GM12878 (cell line): ENCODE results near the gene IGF2BP2. TPM values are rescaled to one million over a fixed set of nuclear protein-coding genes. Genes with fewer than 3 reads are reported as not detected.

Experiments
- ATAC-seq: fragments of 200-7000 bp; cut with Tn5 transposase; 3 replicates; pipeline ENCODE4 v1.9.1; 2020; ENCODE audit warnings: mild to moderate bottlenecking, moderate library complexity
- BruUV-seq: library from RNA; stranded (reverse); fragments of 400-500 nt; replicated peaks from 2 replicates; lab custom pipeline; 2021; lab: Mats Ljungman, UMichigan
- CTCF ChIA-PET: fragments of 300-600 bp; sonication (Branson Sonifier 250); formaldehyde crosslinking; extraction: SDS; loops from one replicate; lab custom pipeline; 2021; ENCODE audit warnings: inconsistent platforms; lab: Yijun Ruan, JAX
- POLR2A ChIA-PET: fragments of 350-600 bp; formaldehyde crosslinking; extraction: SDS; loops from one replicate; lab custom pipeline; 2021; ENCODE audit warnings: inconsistent platforms; lab: Charles Lee
- RAD21 ChIA-PET: fragments of 300-600 bp; sonication (Branson Sonifier 250); formaldehyde crosslinking; loops from one replicate; lab custom pipeline; 2023; ENCODE audit warnings: antibody characterized with exemption; ENCODE audit not compliant: unreplicated experiment; lab: Charles Lee
- SMC1A ChIA-PET: fragments of 300-600 bp; sonication (Branson Sonifier 250); formaldehyde crosslinking; loops from one replicate; lab custom pipeline; 2023; ENCODE audit not compliant: unreplicated experiment, uncharacterized antibody; lab: Charles Lee
- DNase-seq: peaks from one replicate; pipeline ENCODE4 v3.0.0-alpha.2; 2011; ENCODE audit warnings: low read depth, low spot score
- FAIRE-seq: peaks from 3 replicates; lab custom pipeline; 2011; peaks lifted over from hg19 to GRCh38; lab: Jason Lieb, UNC
- H2AFZ ChIP-seq: 2 replicates; pipeline ENCODE4 v1.6.0; 2011; ENCODE audit warnings: low read depth, low read length, control low read depth; ENCODE audit not compliant: control insufficient read depth
- H3K27ac ChIP-seq: 2 replicates; pipeline ENCODE4 v1.5.1; 2011; ENCODE audit warnings: control low read depth; ENCODE audit not compliant: control insufficient read depth, insufficient read depth
- H3K27me3 ChIP-seq, 2 experiments: replicated peaks in 1 of 2; 2 replicates each; pipeline versions ENCODE4 v1.6.0 to v1.6.1; 2011; ENCODE audit warnings: low read length in 1 of 2; ENCODE audit not compliant: control insufficient read depth in 2 of 2, insufficient read depth in 2 of 2
- H3K36me3 ChIP-seq, 2 experiments: 2 replicates each; pipeline ENCODE4 v1.5.1; 2011; ENCODE audit warnings: low read length in 1 of 2; ENCODE audit not compliant: control insufficient read depth in 2 of 2, insufficient read depth in 2 of 2
- H3K4me1 ChIP-seq: 2 replicates; pipeline ENCODE4 v1.6.1; 2011; ENCODE audit warnings: mild to moderate bottlenecking, low read length, moderate library complexity, mixed read lengths; ENCODE audit not compliant: control insufficient read depth, insufficient read depth
- H3K4me2 ChIP-seq: 2 replicates; pipeline ENCODE4 v1.6.0; 2011; ENCODE audit warnings: control low read depth; ENCODE audit not compliant: control insufficient read depth, insufficient read depth
- H3K4me3 ChIP-seq: fragments of 200-600 bp; sonication (generic); 2 replicates; pipeline ENCODE4 v1.5.1; 2016
- H3K79me2 ChIP-seq: 2 replicates; pipeline ENCODE4 v1.6.0; 2011; ENCODE audit warnings: low read length; ENCODE audit not compliant: control insufficient read depth, insufficient read depth
- H3K9ac ChIP-seq: 2 replicates; pipeline ENCODE4 v1.8.0; 2011; ENCODE audit warnings: low read length, control low read depth, mixed read lengths; ENCODE audit not compliant: control insufficient read depth, insufficient read depth
- H3K9me3 ChIP-seq: replicated peaks from 3 replicates; pipeline ENCODE4 v1.5.1; 2011; ENCODE audit warnings: mild to moderate bottlenecking, low read length; ENCODE audit not compliant: control insufficient read depth, insufficient read depth
- H4K20me1 ChIP-seq: 2 replicates; pipeline ENCODE4 v1.6.0; 2011; ENCODE audit not compliant: control insufficient read depth, insufficient read depth
- CBX3 ChIP-seq: fragments of 200-600 bp; sonication (generic); IDR thresholded peaks from 2 replicates; pipeline ENCODE4 v1.6.1; 2016; ENCODE audit warnings: low read depth, borderline replicate concordance
- FOXM1 ChIP-seq: IDR thresholded peaks from 2 replicates; pipeline ENCODE4 v1.6.1; 2012; ENCODE audit warnings: low read depth, mild to moderate bottlenecking, inconsistent platforms, low read length, moderate library complexity
- HCFC1 ChIP-seq: fragments of 150-350 bp; IDR thresholded peaks from 2 replicates; pipeline ENCODE4 v1.6.1; 2014; ENCODE audit warnings: low read length
- SP1 ChIP-seq: IDR thresholded peaks from one replicate; pipeline ENCODE4 v1.6.1; 2011; ENCODE audit warnings: low read depth, low read length
- SRF ChIP-seq, 2 experiments: IDR thresholded peaks; 2 replicates each; pipeline ENCODE4 v1.6.1; 2011; ENCODE audit warnings: low read depth in 2 of 2, low read length in 2 of 2, mild to moderate bottlenecking in 1 of 2, moderate library complexity in 1 of 2
- WRNIP1 ChIP-seq: IDR thresholded peaks from 2 replicates; pipeline ENCODE4 v1.6.1; 2011; ENCODE audit warnings: low read depth, low read length, improper control_type of control experiment, borderline replicate concordance
- WGBS: methylation state at CpG from one replicate; pipeline ENCODE4 v1.1.6; 2016; ENCODE audit warnings: low lambda C conversion rate; ENCODE audit not compliant: insufficient replicate concordance, insufficient coverage; ENCODE audit errors: missing lambda C conversion rate; 5-methylcytosine and 5-hydroxymethylcytosine counted together
- in situ Hi-C: fragments of 300-500 bp; cut with MboI; formaldehyde crosslinking; loops from 9 replicates; pipeline ENCODE4 v1.14.3; 2018; ENCODE audit warnings: mixed read lengths
- intact Hi-C: fragments of 100-400 bp; cut with micrococcal nuclease; formaldehyde crosslinking; loops from one replicate; pipeline ENCODE4 v1.14.2; 2022; ENCODE audit not compliant: unreplicated experiment
- polyA plus RNA-seq, 11 experiments: library from polyadenylated mRNA; depleted of rRNA in 4 of 11; unstranded in 6 of 11; stranded (reverse) in 5 of 11; fragments of >200 nt; fragmentation: Nextera tagmentation in 4 of 11; fragmentation: Illumina TruSeq in 1 of 11; extraction: Ambion mirVana in 4 of 11; extraction: Trizol in 1 of 11; gene quantifications; 1 replicate in 1 of 11; 2 replicates in 10 of 11; pipeline versions ENCODE4 v1.2.1 to v1.2.3, GENCODE V29; 2011 to 2016; ENCODE audit warnings: inconsistent platforms in 2 of 11, missing spikeins in 2 of 11, low read depth in 1 of 11
- total RNA-seq, 4 experiments: library from RNA; depleted of rRNA in 3 of 4; stranded (reverse); fragments of >200 nt in 3 of 4; fragmentation: Illumina TruSeq in 1 of 4; extraction: Trizol in 1 of 4; gene quantifications; 2 replicates each; pipeline versions ENCODE4 v1.2.1 to v1.2.3, GENCODE V29; 2013 to 2021
- TF ChIP-seq, protein P1 (sequence below): fragments of 450-650 bp; IDR thresholded peaks from 2 replicates; pipeline ENCODE4 v1.6.1; 2017; ENCODE audit warnings: borderline replicate concordance
- TF ChIP-seq, protein P2 (sequence below): IDR thresholded peaks from 2 replicates; pipeline ENCODE4 v1.6.1; 2012; ENCODE audit warnings: low read depth, low read length, improper control_type of control experiment

The IGF2BP2 gene
- total and polyA plus RNA-seq, 10 of the 15 experiments (the other 5 are each of a cell fraction or from before 2014, with no cell fraction given) = 0.25 to 0.72 TPM; not detected in 8

- FAIRE-seq = no peak
These were observed 107.7 kb downstream of the IGF2BP2 start for GRCh38 chr3:185717121-185717520.

More at GRCh38 chr3:185717121-185717520, 107.7 kb downstream of the IGF2BP2 start:
- no peak overlapping the region for H3K4me2 ChIP-seq
- H3K27ac ChIP-seq = no peak overlapping the region
- ATAC-seq = no peak
- in situ Hi-C loops (no loop called here), intact Hi-C loops (no loop called here)
- no peak overlapping the region for H3K4me3 ChIP-seq
- H3K4me1 ChIP-seq = no peaks in the 10 kb centered on the region
- ChIA-PET RAD21 (no interaction called here), CTCF (no interaction called here), POLR2A (interaction anchor here (0.5 kb wide), 1 partner anchor 169 kb away, joined by 5 read pairs; no protein-coding TSS in a partner anchor), SMC1A (no interaction called here)
- no peak for TF ChIP-seq SRF (IDR thresholded peaks at IDR 0.05; ENCODE audit: low read depth in 2 of 2, low read length in 2 of 2)
- TF ChIP-seq SP1 = no peak
- no peak for TF ChIP-seq FOXM1
- TF ChIP-seq WRNIP1 = no peak
- TF ChIP-seq, protein P1, sequence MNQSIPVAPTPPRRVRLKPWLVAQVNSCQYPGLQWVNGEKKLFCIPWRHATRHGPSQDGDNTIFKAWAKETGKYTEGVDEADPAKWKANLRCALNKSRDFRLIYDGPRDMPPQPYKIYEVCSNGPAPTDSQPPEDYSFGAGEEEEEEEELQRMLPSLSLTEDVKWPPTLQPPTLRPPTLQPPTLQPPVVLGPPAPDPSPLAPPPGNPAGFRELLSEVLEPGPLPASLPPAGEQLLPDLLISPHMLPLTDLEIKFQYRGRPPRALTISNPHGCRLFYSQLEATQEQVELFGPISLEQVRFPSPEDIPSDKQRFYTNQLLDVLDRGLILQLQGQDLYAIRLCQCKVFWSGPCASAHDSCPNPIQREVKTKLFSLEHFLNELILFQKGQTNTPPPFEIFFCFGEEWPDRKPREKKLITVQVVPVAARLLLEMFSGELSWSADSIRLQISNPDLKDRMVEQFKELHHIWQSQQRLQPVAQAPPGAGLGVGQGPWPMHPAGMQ = no peak
- TF ChIP-seq, protein P2, sequence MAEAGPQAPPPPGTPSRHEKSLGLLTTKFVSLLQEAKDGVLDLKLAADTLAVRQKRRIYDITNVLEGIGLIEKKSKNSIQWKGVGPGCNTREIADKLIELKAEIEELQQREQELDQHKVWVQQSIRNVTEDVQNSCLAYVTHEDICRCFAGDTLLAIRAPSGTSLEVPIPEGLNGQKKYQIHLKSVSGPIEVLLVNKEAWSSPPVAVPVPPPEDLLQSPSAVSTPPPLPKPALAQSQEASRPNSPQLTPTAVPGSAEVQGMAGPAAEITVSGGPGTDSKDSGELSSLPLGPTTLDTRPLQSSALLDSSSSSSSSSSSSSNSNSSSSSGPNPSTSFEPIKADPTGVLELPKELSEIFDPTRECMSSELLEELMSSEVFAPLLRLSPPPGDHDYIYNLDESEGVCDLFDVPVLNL = no peak
- TF ChIP-seq CBX3 = no peak
- TF ChIP-seq HCFC1 = no peak
- H3K36me3 ChIP-seq = no peaks in the 10 kb centered on the region
- BruUV-seq = no TSS peak
- H3K9ac ChIP-seq = no peak overlapping the region
- no peaks in the 10 kb centered on the region for H3K79me2 ChIP-seq
- no peaks in the 10 kb centered on the region for H4K20me1 ChIP-seq
- no peaks in the 10 kb centered on the region; the same call in 2 of the 3 replicates for H3K9me3 ChIP-seq
- H2AFZ ChIP-seq = no peak overlapping the region
- DNase-seq = no peak
- H3K27me3 ChIP-seq = peaks cover 0 to 4% of the 10 kb centered on the region in 2 experiments; a peak in 2 of 4 replicates
- WGBS = 6% methylated on average over 4 of the region's 4 CpGs
